Endothelial cell of umbilical vein (primary cell): ENCODE data around the gene TMEM151B. TPM values are rescaled to one million over a fixed set of nuclear protein-coding genes. Genes with fewer than 3 reads are reported as not detected.

Experiments
- BruUV-seq: library from RNA; stranded (reverse); fragments of 400-500 nt; replicated peaks from 2 replicates; lab custom pipeline; 2021; lab: Mats Ljungman, UMichigan
- CTCF ChIA-PET: fragments of 300-600, 350-600 bp; sonication (Branson Sonifier 250); formaldehyde crosslinking; loops from one replicate; lab custom pipeline; 2021; ENCODE audit warnings: antibody characterized with exemption, inconsistent platforms; lab: Charles Lee
- POLR2A ChIA-PET: fragments of 300-600, 350-600 bp; sonication (Branson Sonifier 250); formaldehyde crosslinking; loops from one replicate; lab custom pipeline; 2021; ENCODE audit warnings: antibody characterized with exemption, inconsistent platforms; lab: Charles Lee
- DNase-seq: peaks from one replicate; pipeline ENCODE4 v3.0.0-alpha.2; 2011; ENCODE audit warnings: low read depth, low spot score
- FAIRE-seq: peaks from 2 replicates; lab custom pipeline; 2011; peaks lifted over from hg19 to GRCh38; lab: Jason Lieb, UNC
- H2AFZ ChIP-seq: 2 replicates; pipeline ENCODE4 v1.6.0; 2012; ENCODE audit warnings: low read depth, low read length, control low read depth, inconsistent platforms
- H3K27ac ChIP-seq: 2 replicates; pipeline ENCODE4 v1.5.1; 2011; ENCODE audit warnings: low read depth, mild to moderate bottlenecking, control low read depth, low read length, moderate library complexity; ENCODE audit not compliant: insufficient read depth
- H3K27me3 ChIP-seq, 2 experiments: 2 replicates each; pipeline versions ENCODE4 v1.6.0 to v1.6.1; 2011; ENCODE audit warnings: low read length in 2 of 2, mixed read lengths in 1 of 2; ENCODE audit not compliant: control insufficient read depth in 2 of 2, insufficient read depth in 2 of 2
- H3K36me3 ChIP-seq, 2 experiments: 2 replicates in 1 of 2; 3 replicates in 1 of 2; pipeline ENCODE4 v1.5.1; 2011; ENCODE audit warnings: low read length in 2 of 2, mild to moderate bottlenecking in 1 of 2, moderate library complexity in 1 of 2; ENCODE audit not compliant: control insufficient read depth in 2 of 2, insufficient read depth in 2 of 2; ENCODE audit errors: extremely low read depth in 1 of 2
- H3K4me1 ChIP-seq: 3 replicates; pipeline ENCODE4 v1.5.1; 2011; ENCODE audit warnings: mild to moderate bottlenecking, low read length; ENCODE audit not compliant: control insufficient read depth, insufficient read depth; ENCODE audit errors: extremely low read depth
- H3K4me2 ChIP-seq: 2 replicates; pipeline ENCODE4 v1.6.1; 2011; ENCODE audit warnings: low read length, control low read depth, mixed read lengths; ENCODE audit not compliant: insufficient read depth
- H3K4me3 ChIP-seq, 3 experiments: fragments of 200-600 bp in 1 of 3; sonication (generic), shearing (Covaris generic) in 1 of 3; replicated peaks in 1 of 3; 2 replicates each; pipeline ENCODE4 v1.5.1; 2011 to 2016; ENCODE audit warnings: control low read depth in 3 of 3, low read length in 3 of 3, mild to moderate bottlenecking in 2 of 3, inconsistent platforms in 1 of 3, low read depth in 1 of 3, moderate library complexity in 1 of 3; ENCODE audit not compliant: insufficient read depth in 1 of 3
- H3K79me2 ChIP-seq: 2 replicates; pipeline ENCODE4 v1.6.0; 2012; ENCODE audit warnings: low read length, inconsistent platforms; ENCODE audit not compliant: control insufficient read depth, insufficient read depth
- H3K9ac ChIP-seq: replicated peaks from 2 replicates; pipeline ENCODE3; 2011; ENCODE audit warnings: low read length, control low read depth; ENCODE audit not compliant: insufficient read depth; ENCODE audit errors: extremely low read depth
- H3K9me1 ChIP-seq: replicated peaks from 3 replicates; pipeline ENCODE4 v1.6.0; 2011; ENCODE audit warnings: mild to moderate bottlenecking, low read length; ENCODE audit not compliant: control insufficient read depth, insufficient read depth; ENCODE audit errors: extremely low read depth
- H3K9me3 ChIP-seq: replicated peaks from 2 replicates; pipeline ENCODE4 v1.5.1; 2012; ENCODE audit warnings: low read length, inconsistent platforms; ENCODE audit not compliant: control insufficient read depth, insufficient read depth
- H4K20me1 ChIP-seq: replicated peaks from 2 replicates; pipeline ENCODE3; 2011; ENCODE audit warnings: mild to moderate bottlenecking, low read length; ENCODE audit not compliant: control insufficient read depth, insufficient read depth; ENCODE audit errors: extremely low read depth
- EZH2 ChIP-seq: IDR thresholded peaks from 2 replicates; pipeline ENCODE4 v1.6.1; 2012; ENCODE audit warnings: borderline replicate concordance, low read depth, mild to moderate bottlenecking, moderate library complexity, low read length, inconsistent platforms; ENCODE audit not compliant: severe bottlenecking
- FOS ChIP-seq: IDR thresholded peaks from 2 replicates; pipeline ENCODE4 v1.6.1; 2011; ENCODE audit warnings: mild to moderate bottlenecking, low read length, moderate library complexity, borderline replicate concordance; ENCODE audit not compliant: insufficient read depth
- GATA2 ChIP-seq: IDR thresholded peaks from 2 replicates; pipeline ENCODE4 v1.7.0; 2011; ENCODE audit warnings: low read depth, mild to moderate bottlenecking, moderate library complexity, mixed read lengths, low read length; ENCODE audit not compliant: insufficient read length, insufficient read depth
- JUN ChIP-seq: IDR thresholded peaks from 2 replicates; pipeline ENCODE4 v1.6.1; 2011; ENCODE audit warnings: borderline replicate concordance, low read depth; ENCODE audit not compliant: insufficient read length, insufficient read depth
- MYC ChIP-seq: IDR thresholded peaks from one replicate; pipeline ENCODE4 v1.6.1; 2011; ENCODE audit warnings: mild to moderate bottlenecking, low read depth, low read length
- POLR2A ChIP-seq: IDR thresholded peaks from 2 replicates; pipeline ENCODE4 v1.6.1; 2012; ENCODE audit warnings: low read depth, mild to moderate bottlenecking, control low read depth, low read length
- POLR2AphosphoS5 ChIP-seq: IDR thresholded peaks from 2 replicates; pipeline ENCODE4 v1.6.1; 2012; ENCODE audit warnings: low read depth, mild to moderate bottlenecking, control low read depth, low read length, moderate library complexity; ENCODE audit not compliant: insufficient read depth
- dilution Hi-C: fragments of 300-500 bp; cut with MboI; formaldehyde crosslinking; loops from one replicate; pipeline ENCODE4 v1.15.0; 2019; ENCODE audit warnings: low sequenced_read_pairs; ENCODE audit not compliant: extremely low pct_ligation_motif_present
- intact Hi-C: fragments of 100-400 bp; cut with micrococcal nuclease; formaldehyde crosslinking; loops from one replicate; pipeline ENCODE4 v1.10.0; 2022
- polyA plus RNA-seq, 4 experiments: library from polyadenylated mRNA; depleted of rRNA in 3 of 4; stranded (reverse) in 3 of 4; unstranded in 1 of 4; fragments of >200 nt; gene quantifications; 2 replicates each; pipeline versions ENCODE4 v1.2.1 to v1.2.3, GENCODE V29; 2011 to 2012; ENCODE audit warnings: missing spikeins in 1 of 4
- total RNA-seq: library from RNA; stranded (reverse); gene quantifications from 2 replicates; pipeline ENCODE4 v1.2.3, GENCODE V29; 2021
- TF ChIP-seq, protein P1 (sequence below), 2 donors: IDR thresholded peaks; 1 replicate in 1 of 2; 2 replicates in 1 of 2; pipeline ENCODE4 v1.5.1; 2011; ENCODE audit warnings: low read length in 2 of 2, mild to moderate bottlenecking in 2 of 2, moderate library complexity in 2 of 2, control low read depth in 1 of 2, inconsistent platforms in 1 of 2, low read depth in 1 of 2; ENCODE audit not compliant: insufficient read depth in 1 of 2; ENCODE audit errors: extremely low read depth in 1 of 2
- TF ChIP-seq, protein P2 (sequence below): IDR thresholded peaks from 2 replicates; pipeline ENCODE4 v1.6.1; 2011; ENCODE audit not compliant: insufficient read depth, insufficient read length

TMEM151B gene
- total and polyA plus RNA-seq, 2 donors (not counting 3 experiments of a cell fraction or from before 2014, with no cell fraction given), result 0.03 to 0.07 TPM

DNA sequence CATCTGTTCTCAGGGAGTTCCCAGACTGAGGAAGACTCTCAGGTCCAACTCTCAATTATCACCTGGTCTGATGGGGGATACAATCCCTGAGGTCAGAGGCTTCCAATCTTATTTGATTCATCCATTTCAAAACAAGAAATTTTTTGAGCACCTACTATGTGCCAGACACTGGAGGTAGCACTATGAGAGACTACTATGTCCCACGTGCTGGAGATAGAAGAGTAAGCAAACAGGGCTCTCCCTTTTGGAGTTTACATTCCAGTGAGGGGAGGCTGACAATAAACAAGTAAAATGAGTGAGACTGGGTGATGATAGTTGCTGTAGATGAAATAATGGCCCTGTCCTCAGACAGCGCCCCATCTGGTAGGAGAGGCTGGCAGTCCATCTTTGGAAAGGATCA, 16.5 kb downstream of the TMEM151B start:
- no peaks in the 10 kb centered on the region for H3K79me2 ChIP-seq
- no peaks in the 10 kb centered on the region for H4K20me1 ChIP-seq
- FAIRE-seq (no peak), DNase-seq (no peak)
- POLR2A ChIA-PET, result no interaction called here
- no peak overlapping the region for H3K4me3 ChIP-seq
- no peaks in the 10 kb centered on the region for H3K36me3 ChIP-seq
- TF ChIP-seq, protein P1, sequence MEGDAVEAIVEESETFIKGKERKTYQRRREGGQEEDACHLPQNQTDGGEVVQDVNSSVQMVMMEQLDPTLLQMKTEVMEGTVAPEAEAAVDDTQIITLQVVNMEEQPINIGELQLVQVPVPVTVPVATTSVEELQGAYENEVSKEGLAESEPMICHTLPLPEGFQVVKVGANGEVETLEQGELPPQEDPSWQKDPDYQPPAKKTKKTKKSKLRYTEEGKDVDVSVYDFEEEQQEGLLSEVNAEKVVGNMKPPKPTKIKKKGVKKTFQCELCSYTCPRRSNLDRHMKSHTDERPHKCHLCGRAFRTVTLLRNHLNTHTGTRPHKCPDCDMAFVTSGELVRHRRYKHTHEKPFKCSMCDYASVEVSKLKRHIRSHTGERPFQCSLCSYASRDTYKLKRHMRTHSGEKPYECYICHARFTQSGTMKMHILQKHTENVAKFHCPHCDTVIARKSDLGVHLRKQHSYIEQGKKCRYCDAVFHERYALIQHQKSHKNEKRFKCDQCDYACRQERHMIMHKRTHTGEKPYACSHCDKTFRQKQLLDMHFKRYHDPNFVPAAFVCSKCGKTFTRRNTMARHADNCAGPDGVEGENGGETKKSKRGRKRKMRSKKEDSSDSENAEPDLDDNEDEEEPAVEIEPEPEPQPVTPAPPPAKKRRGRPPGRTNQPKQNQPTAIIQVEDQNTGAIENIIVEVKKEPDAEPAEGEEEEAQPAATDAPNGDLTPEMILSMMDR (IDR thresholded peaks at IDR 0.05; ENCODE audit: extremely low read depth in 1 of 2, insufficient read depth in 1 of 2, low read depth in 1 of 2, low read length in 2 of 2), result no peak
- no peak for TF ChIP-seq FOS
- no peak for TF ChIP-seq POLR2AphosphoS5
- no peak for TF ChIP-seq POLR2A
- TF ChIP-seq MYC, result no peak
- no peak overlapping the region for H3K27ac ChIP-seq
- peaks cover 6% of the 10 kb centered on the region in 2 experiments for H3K27me3 ChIP-seq
- BruUV-seq, result no TSS peak
- intact Hi-C loops, result no loop called here
- no peaks in the 10 kb centered on the region for H3K9me3 ChIP-seq
- dilution Hi-C loops, result no loop called here
- CTCF ChIA-PET, result interaction anchor here (1.4 kb wide), 1 partner anchor 16 kb away, joined by 4 read pairs; no protein-coding TSS in a partner anchor
- H3K4me2 ChIP-seq, result no peak overlapping the region
- H2AFZ ChIP-seq, result no peak overlapping the region
- H3K9ac ChIP-seq, result no peak overlapping the region
- no peaks in the 10 kb centered on the region for H3K9me1 ChIP-seq
- no peaks in the 10 kb centered on the region for H3K4me1 ChIP-seq

DNA sequence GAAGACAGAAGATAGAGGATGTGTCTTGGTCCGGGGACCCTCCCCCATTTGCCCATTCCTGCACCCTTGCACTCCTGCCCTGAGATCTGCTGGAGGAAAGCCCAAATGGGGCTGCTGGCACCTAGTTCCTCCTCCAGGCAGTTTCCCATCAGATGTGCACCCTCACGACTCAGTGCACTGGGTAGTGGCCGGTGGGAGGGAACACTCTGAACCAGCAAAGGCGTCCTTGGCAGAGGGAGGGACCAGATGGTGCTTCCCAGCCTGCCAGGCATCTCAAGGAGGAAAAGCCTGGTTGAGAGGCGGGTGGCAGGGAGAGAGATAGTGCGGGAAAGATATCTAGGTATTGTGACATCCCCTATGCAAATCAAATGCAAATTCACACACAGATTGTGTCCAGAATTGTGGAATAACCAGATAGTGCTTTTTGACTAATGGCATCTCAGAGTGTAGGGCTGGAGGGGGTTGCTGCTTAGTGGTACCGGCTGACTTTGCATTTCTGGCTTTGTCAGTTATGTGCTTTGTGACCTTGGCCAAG, 19.5 kb downstream of the TMEM151B start:
- DNase-seq, result no peak
- no peak for TF ChIP-seq POLR2A
- no peak for TF ChIP-seq EZH2
- no peak for TF ChIP-seq GATA2
- TF ChIP-seq, protein P2, sequence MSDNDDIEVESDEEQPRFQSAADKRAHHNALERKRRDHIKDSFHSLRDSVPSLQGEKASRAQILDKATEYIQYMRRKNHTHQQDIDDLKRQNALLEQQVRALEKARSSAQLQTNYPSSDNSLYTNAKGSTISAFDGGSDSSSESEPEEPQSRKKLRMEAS, result no peak
- no peak for TF ChIP-seq JUN
- TF ChIP-seq FOS, result no peak
- TF ChIP-seq MYC, result no peak
- TF ChIP-seq POLR2AphosphoS5, result no peak
- TF ChIP-seq, protein P1 (IDR thresholded peaks at IDR 0.05; ENCODE audit: extremely low read depth in 1 of 2, insufficient read depth in 1 of 2, low read depth in 1 of 2, low read length in 2 of 2), result no peak
- FAIRE-seq, result no peak
- dilution Hi-C loops (no loop called here), intact Hi-C loops (no loop called here)
- peaks cover 10 to 14% of the 10 kb centered on the region in 2 experiments for H3K27me3 ChIP-seq
- H3K36me3 ChIP-seq, result no peaks in the 10 kb centered on the region
- no peak overlapping the region for H3K4me3 ChIP-seq
- no peak overlapping the region for H3K27ac ChIP-seq
- H3K9ac ChIP-seq, result no peak overlapping the region
- CTCF ChIA-PET, result interaction anchor here (0.9 to 1.7 kb wide), 2 partner anchors 15 to 23 kb away, joined by 3 to 5 read pairs; partner anchors contain the start of gene AARS2
- no TSS peak for BruUV-seq
- H3K79me2 ChIP-seq, result no peaks in the 10 kb centered on the region
- H3K4me1 ChIP-seq, result no peaks in the 10 kb centered on the region
- POLR2A ChIA-PET, result no interaction called here
- H2AFZ ChIP-seq, result no peak overlapping the region
- H4K20me1 ChIP-seq, result no peaks in the 10 kb centered on the region
- H3K9me1 ChIP-seq, result no peaks in the 10 kb centered on the region
- H3K4me2 ChIP-seq, result no peak overlapping the region
- H3K9me3 ChIP-seq, result no peaks in the 10 kb centered on the region
